VCaP (cell line): ENCODE results near the gene HELZ2.

Experiments
- H3K27ac ChIP-seq: fragments of 450-650 bp; 2 replicates; pipeline ENCODE4 v1.5.1; 2017
- TF ChIP-seq, protein P1 (sequence below): fragments of 450-650 bp; conservative IDR thresholded peaks from 2 replicates; pipeline ENCODE4 v1.5.1; 2017; ENCODE audit warnings: mild to moderate bottlenecking, moderate library complexity

HELZ2 gene

DNA sequence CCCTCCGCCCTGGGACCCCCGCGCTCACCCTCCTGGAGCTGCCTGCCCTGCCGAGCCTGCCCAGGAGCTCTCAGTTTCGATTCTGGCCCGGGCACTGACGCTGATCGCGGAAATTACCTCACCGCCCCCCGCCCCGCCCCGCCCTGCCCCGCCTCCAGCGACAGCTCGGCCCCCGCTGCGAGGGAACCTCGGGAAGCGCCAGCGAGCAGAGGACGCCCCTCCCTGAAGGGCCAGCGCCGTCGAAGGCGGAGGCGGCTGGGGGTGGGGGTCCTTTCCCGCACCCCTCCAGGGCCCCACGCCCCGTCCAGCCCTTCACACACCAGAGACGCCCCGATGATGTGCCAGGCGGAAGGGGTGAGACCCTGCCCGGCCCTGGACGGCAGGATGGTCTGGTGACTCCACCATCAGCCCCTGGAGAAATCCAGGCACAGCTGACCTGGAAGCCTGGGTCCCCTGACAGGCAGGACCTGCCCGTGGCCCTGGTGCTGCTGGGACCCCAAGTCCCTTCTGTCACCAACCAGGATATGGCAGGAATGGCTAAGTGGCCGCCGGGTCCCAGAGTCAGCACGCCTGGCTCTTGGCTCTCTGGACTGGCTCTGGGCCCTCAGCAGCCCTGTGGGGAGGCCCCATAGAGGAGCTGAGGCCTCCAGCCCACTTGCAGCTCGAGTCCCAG lies at the start of gene HELZ2:
Gene HELZ2 (minus strand): TSS at position 84 of the 673 bp plus-strand sequence. CDS start 1,854 bp downstream, outside the sequence.
- peak within 1 kb of the TSS; percentile 80 for H3K27ac ChIP-seq

DNA sequence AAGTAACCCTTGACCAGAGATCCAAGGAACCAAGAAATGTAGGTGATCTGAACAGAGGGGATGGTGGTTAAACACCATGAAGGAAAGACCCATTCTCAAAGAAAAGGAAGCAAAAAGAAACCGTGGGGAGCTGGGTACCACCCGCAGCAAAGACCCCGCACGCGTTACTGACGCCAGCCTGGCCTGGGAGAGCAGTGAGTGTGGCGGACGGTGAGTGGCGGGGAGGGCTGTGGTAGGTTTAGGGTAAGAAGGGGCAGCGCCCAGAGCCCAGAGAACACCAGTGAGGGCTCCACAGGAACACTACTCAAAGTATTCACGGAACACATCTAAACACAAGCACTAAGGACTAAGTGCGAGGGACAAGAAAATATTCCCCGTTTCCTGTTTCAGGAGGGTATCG lies 48.7 kb upstream of the HELZ2 start:
- TF ChIP-seq, protein P1, sequence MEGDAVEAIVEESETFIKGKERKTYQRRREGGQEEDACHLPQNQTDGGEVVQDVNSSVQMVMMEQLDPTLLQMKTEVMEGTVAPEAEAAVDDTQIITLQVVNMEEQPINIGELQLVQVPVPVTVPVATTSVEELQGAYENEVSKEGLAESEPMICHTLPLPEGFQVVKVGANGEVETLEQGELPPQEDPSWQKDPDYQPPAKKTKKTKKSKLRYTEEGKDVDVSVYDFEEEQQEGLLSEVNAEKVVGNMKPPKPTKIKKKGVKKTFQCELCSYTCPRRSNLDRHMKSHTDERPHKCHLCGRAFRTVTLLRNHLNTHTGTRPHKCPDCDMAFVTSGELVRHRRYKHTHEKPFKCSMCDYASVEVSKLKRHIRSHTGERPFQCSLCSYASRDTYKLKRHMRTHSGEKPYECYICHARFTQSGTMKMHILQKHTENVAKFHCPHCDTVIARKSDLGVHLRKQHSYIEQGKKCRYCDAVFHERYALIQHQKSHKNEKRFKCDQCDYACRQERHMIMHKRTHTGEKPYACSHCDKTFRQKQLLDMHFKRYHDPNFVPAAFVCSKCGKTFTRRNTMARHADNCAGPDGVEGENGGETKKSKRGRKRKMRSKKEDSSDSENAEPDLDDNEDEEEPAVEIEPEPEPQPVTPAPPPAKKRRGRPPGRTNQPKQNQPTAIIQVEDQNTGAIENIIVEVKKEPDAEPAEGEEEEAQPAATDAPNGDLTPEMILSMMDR = no peak

More for the DNA sequence above, at the start of gene HELZ2:
- TF ChIP-seq, protein P1 = no peak

GRCh38 chr20:63622096-63622495 lies 48.1 kb upstream of the HELZ2 start:
- peak overlapping the region; percentile 73 for H3K27ac ChIP-seq
- TF ChIP-seq, protein P1 = no peak

More for the DNA sequence above, 48.7 kb upstream of the HELZ2 start:
- H3K27ac ChIP-seq = peak overlapping the region; percentile 73; the same call in 1 of the 2 replicates

- TF ChIP-seq, protein P1 = no peak
- H3K27ac ChIP-seq = peak overlapping the region; percentile 73
Measured at GRCh38 chr20:63620991-63621390, 47.0 kb upstream of the HELZ2 start.

GRCh38 chr20:63619505-63619904 lies 45.5 kb upstream of the HELZ2 start:
- TF ChIP-seq, protein P1 = no peak
- peak overlapping the region; percentile 73 for H3K27ac ChIP-seq

DNA sequence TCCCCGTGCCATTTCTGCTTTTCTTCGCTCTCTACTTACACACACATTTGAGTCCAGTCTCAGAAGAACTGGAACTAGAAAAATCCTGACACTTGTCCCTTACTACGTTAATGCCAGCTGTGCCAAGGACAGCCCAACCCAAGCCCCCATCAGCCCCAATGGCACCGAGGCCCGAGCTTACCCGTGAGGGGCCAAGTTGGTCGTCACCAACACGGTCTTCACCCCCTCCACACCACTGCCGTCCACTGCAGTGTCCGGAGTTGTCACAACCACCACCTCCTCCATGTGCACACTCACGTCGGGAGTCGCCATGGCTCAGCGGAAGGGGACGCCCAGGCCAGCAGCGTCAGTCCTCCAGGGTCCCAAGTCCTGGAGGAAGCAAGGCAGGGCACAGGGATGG lies 45.0 kb upstream of the HELZ2 start:
- TF ChIP-seq, protein P1 = no peak
- peak overlapping the region; percentile 73; the same call in 1 of the 2 replicates for H3K27ac ChIP-seq

DNA sequence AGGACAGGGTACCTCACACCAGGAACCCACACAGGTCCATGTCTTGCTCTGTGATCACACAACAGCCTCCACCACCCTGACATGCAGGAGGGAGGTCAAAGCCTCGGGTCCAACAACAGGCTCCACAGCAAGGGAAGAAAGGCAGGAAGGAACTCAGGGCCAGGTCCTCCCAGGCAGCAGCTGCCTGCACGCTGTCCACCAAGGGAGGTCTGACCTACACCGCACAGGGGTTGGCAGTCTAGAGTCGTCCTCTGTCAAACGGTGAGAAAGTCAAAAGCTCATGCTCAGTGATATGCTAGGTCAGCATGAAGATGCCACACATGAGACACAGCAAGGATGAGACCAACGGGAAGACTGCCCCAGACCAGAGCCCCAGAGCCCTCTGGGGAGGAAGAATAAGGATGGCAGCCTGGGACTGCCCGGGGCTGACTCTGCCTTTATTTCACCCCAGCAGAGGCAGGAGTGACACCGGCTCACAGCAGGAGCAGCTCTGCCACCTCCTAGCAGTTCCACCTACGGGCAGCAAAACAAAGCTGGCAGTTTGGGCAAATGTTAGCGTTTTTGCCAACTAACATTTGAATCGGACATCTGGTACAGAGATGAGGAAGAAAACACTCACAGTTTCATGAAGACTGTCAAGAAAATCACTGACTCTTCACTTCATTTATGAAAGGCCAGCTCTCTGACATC lies 44.4 kb upstream of the HELZ2 start:
- TF ChIP-seq, protein P1 = no peak
- H3K27ac ChIP-seq = no peak overlapping the region
